ENCODE results near the gene SLC5A12. TPM values are rescaled to one million over a fixed set of nuclear protein-coding genes. Genes with fewer than 3 reads are reported as not detected.

The SLC5A12 gene
- total RNA-seq, 1 experiment from 2014 or later: not detected

DNA sequence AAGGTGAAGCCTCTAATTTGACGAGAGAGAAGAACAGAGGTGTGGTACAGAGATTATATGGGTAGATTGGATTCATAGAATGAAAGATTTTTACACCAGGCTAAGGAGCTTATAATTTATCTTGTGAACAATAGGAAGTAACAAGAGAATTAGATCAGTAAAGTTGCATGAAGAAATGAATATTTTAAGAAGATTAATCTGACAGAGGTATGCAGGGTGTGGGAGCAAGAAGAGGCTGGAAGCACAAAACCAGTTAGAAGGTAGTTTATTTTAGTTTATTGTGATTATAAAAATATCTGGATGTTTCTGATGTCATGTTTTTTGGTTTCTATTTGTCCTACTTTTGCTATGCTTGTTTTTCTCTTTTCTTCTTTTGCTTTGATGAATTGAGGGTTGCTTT is 15.7 kb downstream of the SLC5A12 start:
- no TSS peak for BruUV-seq (replicated peaks)
- Histone ChIP-seq H3K36me3 (ENCODE audit: insufficient read depth, low read length, poor library complexity, severe bottlenecking) (no peaks in the 10 kb centered on the region), H3K9me3 (ENCODE audit: low read depth, low read length, poor library complexity, severe bottlenecking) (no peaks in the 10 kb centered on the region), H3K27me3 (replicated peaks; ENCODE audit: insufficient read depth, low read depth, low read length, poor library complexity) (peaks cover 91% of the 10 kb centered on the region), H3K27ac (ENCODE audit: low read depth, low read length, poor library complexity, severe bottlenecking) (no peak overlapping the region), H3K4me3 (ENCODE audit: low read depth, low read length, poor library complexity, severe bottlenecking) (no peak overlapping the region), H3K4me1 (ENCODE audit: insufficient read depth, low read length, poor library complexity, severe bottlenecking) (no peaks in the 10 kb centered on the region)
- TF ChIP-seq EZH2 (IDR thresholded peaks at IDR 0.05; ENCODE audit: borderline replicate concordance, low read depth, low read length, poor library complexity, severe bottlenecking) (no peak), CTCF (conservative IDR thresholded peaks at IDR 0.05; ENCODE audit: low read depth, low read length) (no peak)
- CTCF ChIA-PET: no interaction called here
- POLR2A ChIA-PET (ENCODE audit: low non-redundant PET): no interaction called here
- intact Hi-C loops (cut with micrococcal nuclease; ENCODE audit: unreplicated experiment): no loop called here
- DNase-seq (ENCODE audit: low spot score): no peak

DNA sequence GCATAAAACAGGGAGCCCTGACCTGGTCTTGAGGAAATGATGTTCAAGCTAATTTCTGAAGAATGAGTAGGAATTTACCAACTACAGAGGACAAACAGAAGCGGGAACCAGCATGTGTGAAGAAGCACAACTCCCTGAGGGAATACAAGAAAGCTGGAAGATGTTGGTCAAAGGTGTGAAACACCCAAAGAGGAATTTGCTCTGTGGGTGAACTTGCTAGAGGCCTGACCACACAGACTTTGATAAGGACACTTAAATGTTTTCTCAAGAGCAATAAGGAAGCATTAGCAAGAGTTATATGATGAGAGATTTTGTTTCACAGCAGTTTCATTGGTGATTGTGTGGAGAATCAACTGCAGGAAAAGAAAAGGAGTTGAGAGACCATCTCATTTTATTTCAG is 17.6 kb downstream of the SLC5A12 start:
- DNase-seq (ENCODE audit: low spot score): no peak
- ChIA-PET CTCF (no interaction called here), POLR2A (ENCODE audit: low non-redundant PET) (no interaction called here)
- no peaks in the 10 kb centered on the region for H3K4me1 ChIP-seq (ENCODE audit: insufficient read depth, low read length, poor library complexity, severe bottlenecking)
- no peak overlapping the region for H3K27ac ChIP-seq (ENCODE audit: low read depth, low read length, poor library complexity, severe bottlenecking)
- BruUV-seq (replicated peaks): no TSS peak
- H3K27me3 ChIP-seq (replicated peaks; ENCODE audit: insufficient read depth, low read depth, low read length, poor library complexity): peaks cover 84% of the 10 kb centered on the region
- H3K9me3 ChIP-seq (ENCODE audit: low read depth, low read length, poor library complexity, severe bottlenecking): no peaks in the 10 kb centered on the region
- H3K36me3 ChIP-seq (ENCODE audit: insufficient read depth, low read length, poor library complexity, severe bottlenecking): no peaks in the 10 kb centered on the region
- no peak for TF ChIP-seq CTCF (conservative IDR thresholded peaks at IDR 0.05; ENCODE audit: low read depth, low read length)
- TF ChIP-seq EZH2 (IDR thresholded peaks at IDR 0.05; ENCODE audit: borderline replicate concordance, low read depth, low read length, poor library complexity, severe bottlenecking): no peak
- intact Hi-C loops (cut with micrococcal nuclease; ENCODE audit: unreplicated experiment): no loop called here
- no peak overlapping the region for H3K4me3 ChIP-seq (ENCODE audit: low read depth, low read length, poor library complexity, severe bottlenecking)

GRCh38 chr11:26703411-26704191 is 18.3 kb downstream of the SLC5A12 start:
- H3K27me3 ChIP-seq (replicated peaks; ENCODE audit: insufficient read depth, low read depth, low read length, poor library complexity): peaks cover 78% of the 10 kb centered on the region
- no peaks in the 10 kb centered on the region for H3K4me1 ChIP-seq (ENCODE audit: insufficient read depth, low read length, poor library complexity, severe bottlenecking)
- H3K9me3 ChIP-seq (ENCODE audit: low read depth, low read length, poor library complexity, severe bottlenecking): no peaks in the 10 kb centered on the region
- H3K27ac ChIP-seq (ENCODE audit: low read depth, low read length, poor library complexity, severe bottlenecking): no peak overlapping the region
- BruUV-seq (replicated peaks): no TSS peak
- ChIA-PET POLR2A (ENCODE audit: low non-redundant PET) (no interaction called here), CTCF (no interaction called here)
- no peaks in the 10 kb centered on the region for H3K36me3 ChIP-seq (ENCODE audit: insufficient read depth, low read length, poor library complexity, severe bottlenecking)
- H3K4me3 ChIP-seq (ENCODE audit: low read depth, low read length, poor library complexity, severe bottlenecking): no peak overlapping the region
- intact Hi-C loops (cut with micrococcal nuclease; ENCODE audit: unreplicated experiment): no loop called here
- TF ChIP-seq CTCF (conservative IDR thresholded peaks at IDR 0.05; ENCODE audit: low read depth, low read length): no peak
- no peak for TF ChIP-seq EZH2 (IDR thresholded peaks at IDR 0.05; ENCODE audit: borderline replicate concordance, low read depth, low read length, poor library complexity, severe bottlenecking)
- no peak for DNase-seq (ENCODE audit: low spot score)

Measured in A673 (cell line).